ENCODE results near the gene MRPL27. TPM values are rescaled to one million over a fixed set of nuclear protein-coding genes. Genes with fewer than 3 reads are reported as not detected.

MRPL27 gene
- total and polyA plus RNA-seq, 2 of the 4 experiments (the other 2 are of a cell fraction), result 176 to 202 TPM

- no peak overlapping the region for H2BK120ac ChIP-seq (ENCODE audit: low read depth, low read length)
- no peak overlapping the region for H2BK5ac ChIP-seq (ENCODE audit: low read depth, low read length, poor library complexity, severe bottlenecking)
- no peak overlapping the region for H3K4me2 ChIP-seq (ENCODE audit: low read depth, low read length)
- WGBS, 2 experiments (ENCODE audit: extremely low coverage in 2 of 2, insufficient read length in 1 of 2), result 100% methylated on average over 2 of the region's 3 CpGs; no CpG with 5 or more reads in 1 of the 2 experiments
- no peak for ATAC-seq (ENCODE audit: low read depth)
- no peak overlapping the region for H3K9ac ChIP-seq (ENCODE audit: low read depth, low read length)
- no TSS peak for BruUV-seq (replicated peaks)
- no peak overlapping the region for H2AK9ac ChIP-seq (replicated peaks; ENCODE audit: low read depth, low read length, poor library complexity)
- no peaks in the 10 kb centered on the region for H3K9me3 ChIP-seq (ENCODE audit: control insufficient read depth, insufficient read depth, low read length)
- in situ Hi-C loops (cut with MboI; ENCODE audit: low sequenced_read_pairs), result no loop called here
- peaks cover 4% of the 10 kb centered on the region for H3K9me1 ChIP-seq (ENCODE audit: insufficient read depth, low read length)
- H4K20me1 ChIP-seq (ENCODE audit: insufficient read depth, low read length), result no peaks in the 10 kb centered on the region
- H3K56ac ChIP-seq (ENCODE audit: extremely low read depth, insufficient read depth, low read length), result no peak overlapping the region
- DNase-seq, result no peak
- no peak overlapping the region for H3K4ac ChIP-seq (ENCODE audit: low read depth, low read length)
- POLR2A ChIA-PET (ENCODE audit: unreplicated experiment), result no interaction called here
- dilution Hi-C loops (cut with HindIII; ENCODE audit: low sequenced_read_pairs, unreplicated experiment), result no loop called here
- no peak overlapping the region for H3K27ac ChIP-seq (ENCODE audit: insufficient read depth, low read length)
- no peak overlapping the region for H4K5ac ChIP-seq (ENCODE audit: low read depth, low read length)
- CTCF ChIA-PET, result no interaction called here
- no peaks in the 10 kb centered on the region for H3K79me1 ChIP-seq (ENCODE audit: low read depth in 1 of 2, low read length in 2 of 2)
- H3K4me1 ChIP-seq (ENCODE audit: control insufficient read depth, insufficient read depth, low read length), result no peaks in the 10 kb centered on the region; the same call in 1 of the 2 replicates
- H4K8ac ChIP-seq (ENCODE audit: low read depth in 2 of 2, low read length in 2 of 2), result no peak overlapping the region
- intact Hi-C loops (cut with micrococcal nuclease), result no loop called here
- H3K14ac ChIP-seq (replicated peaks; ENCODE audit: low read depth, low read length), result no peak overlapping the region
- H2AK5ac ChIP-seq (ENCODE audit: low read depth, low read length), result no peak overlapping the region
- H3K23ac ChIP-seq (ENCODE audit: low read depth, low read length), result no peak overlapping the region
- H2BK20ac ChIP-seq (ENCODE audit: low read depth, low read length), result no peak overlapping the region
- no peak overlapping the region for H3K18ac ChIP-seq (ENCODE audit: low read depth, low read length)
- H3K4me3 ChIP-seq (ENCODE audit: insufficient read depth, low read depth, low read length), result no peak overlapping the region
- no peak overlapping the region for H2AFZ ChIP-seq (replicated peaks; ENCODE audit: low read length, poor library complexity)
- H3K27me3 ChIP-seq (ENCODE audit: control insufficient read depth, insufficient read depth, low read length), result no peaks in the 10 kb centered on the region
- no peaks in the 10 kb centered on the region for H3K36me3 ChIP-seq (ENCODE audit: control insufficient read depth, insufficient read depth, low read length)
- H4K91ac ChIP-seq (ENCODE audit: insufficient read depth, low read depth, low read length), result no peak overlapping the region
- TF ChIP-seq RCOR1 (IDR thresholded peaks at IDR 0.05; ENCODE audit: insufficient replicate concordance, low read length) (no peak), POLR2A (IDR thresholded peaks at IDR 0.05; ENCODE audit: low read depth, low read length) (no peak), RAD21 (IDR thresholded peaks at IDR 0.05; ENCODE audit: low read length) (no peak), RFX5 (IDR thresholded peaks at IDR 0.05; ENCODE audit: low read depth, low read length) (no peak), MXI1 (IDR thresholded peaks at IDR 0.05; ENCODE audit: borderline replicate concordance, low read depth, low read length) (no peak), BHLHE40 (IDR thresholded peaks at IDR 0.05; ENCODE audit: low read depth, low read length) (no peak), MAFK (IDR thresholded peaks at IDR 0.05; ENCODE audit: low read depth, low read length) (no peak), NFE2L2 (IDR thresholded peaks at IDR 0.05; ENCODE audit: low read depth, low read length) (no peak), SMC3 (IDR thresholded peaks at IDR 0.05; ENCODE audit: low read depth, low read length) (no peak), CTCF (conservative IDR thresholded peaks at IDR 0.05; ENCODE audit: low read depth, low read length) (no peak), USF2 (IDR thresholded peaks at IDR 0.05; ENCODE audit: low read depth, low read length) (no peak), CHD1 (IDR thresholded peaks at IDR 0.05; ENCODE audit: low read depth, low read length) (no peak), CEBPB (IDR thresholded peaks at IDR 0.05; ENCODE audit: low read depth, low read length) (no peak), FOS (IDR thresholded peaks at IDR 0.05; ENCODE audit: low read depth, low read length) (no peak), MAZ (IDR thresholded peaks at IDR 0.05; ENCODE audit: borderline replicate concordance, low read depth, low read length) (no peak), ELK1 (IDR thresholded peaks at IDR 0.05; ENCODE audit: borderline replicate concordance, low read depth, low read length) (no peak)
- no peak overlapping the region for H2BK15ac ChIP-seq (ENCODE audit: low read depth, low read length)
Measured at GRCh38 chr17:50329716-50330115, 43.3 kb downstream of the MRPL27 start.
